Effector memory CD8-positive, alpha-beta T cell (primary cell): ENCODE results near the gene NAMPT.

ENCODE experiments used
- ATAC-seq: fragments of 150-1000 bp; cut with Tn5 transposase; replicated peaks from 2 replicates; pipeline ENCODE4 v1.10.0; 2021; ENCODE audit warnings: mild to moderate bottlenecking, moderate library complexity
- DNase-seq, 3 experiments: peaks; one replicate each; pipeline ENCODE4 v3.0.0; 2021
- H3K27ac Mint-ChIP-seq, 2 donors: one replicate each; pipeline ENCODE4 v1.8.0; 2022; ENCODE audit warnings: mild to moderate bottlenecking in 2 of 2, mixed read lengths in 2 of 2, moderate library complexity in 2 of 2
- H3K27me3 Mint-ChIP-seq, 2 donors: one replicate each; pipeline ENCODE4 v1.8.0; 2022; ENCODE audit warnings: mixed read lengths in 2 of 2
- H3K36me3 Mint-ChIP-seq: one replicate; pipeline ENCODE4 v1.8.0; 2022; ENCODE audit warnings: mild to moderate bottlenecking, moderate library complexity, mixed read lengths; ENCODE audit not compliant: insufficient read depth
- H3K4me1 Mint-ChIP-seq, 2 donors: one replicate each; pipeline ENCODE4 v1.8.0; 2022; ENCODE audit warnings: low read depth in 2 of 2, mixed read lengths in 2 of 2
- H3K4me3 Mint-ChIP-seq, 2 donors: one replicate each; pipeline ENCODE4 v1.8.0; 2022; ENCODE audit warnings: mild to moderate bottlenecking in 2 of 2, mixed read lengths in 2 of 2, moderate library complexity in 2 of 2
- H3K9me3 Mint-ChIP-seq, 2 donors: one replicate each; pipeline ENCODE4 v1.8.0; 2022; ENCODE audit warnings: mixed read lengths in 2 of 2

NAMPT gene

DNA sequence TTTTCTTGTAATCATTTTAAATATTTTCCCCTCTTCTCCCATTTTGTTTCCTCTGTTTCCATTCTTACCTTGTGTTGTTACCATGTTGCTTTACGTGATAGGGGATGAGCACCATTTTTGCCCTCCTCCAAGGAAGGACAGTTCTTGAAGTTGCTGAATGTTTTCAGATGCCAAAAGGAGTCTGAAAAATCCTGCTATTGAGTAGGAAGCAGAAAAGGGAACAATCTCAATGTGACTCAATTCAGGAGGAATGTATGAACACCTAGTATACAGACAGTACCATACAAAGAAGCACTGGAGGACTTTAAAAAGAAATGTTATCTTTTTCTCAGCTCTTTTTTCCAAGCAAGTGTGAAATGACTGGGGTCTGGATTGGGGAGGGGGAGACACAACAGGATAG is 5.1 kb upstream of the NAMPT start:
- Mint-ChIP-seq H3K4me1 (peaks cover 10% of the 10 kb centered on the region in 2 donors), H3K9me3 (no peaks in the 10 kb centered on the region), H3K27me3 (peaks cover 0 to 10% of the 10 kb centered on the region in 2 donors), H3K27ac (no peak overlapping the region), H3K4me3 (no peak overlapping the region), H3K36me3 (peaks cover 8% of the 10 kb centered on the region)
- DNase-seq: no peak
- no peak for ATAC-seq

GRCh38 chr7:106288263-106288662 is 3.5 kb upstream of the NAMPT start:
- DNase-seq: no peak
- H3K4me3 Mint-ChIP-seq: no peak overlapping the region
- peaks cover 21% of the 10 kb centered on the region for H3K36me3 Mint-ChIP-seq
- H3K27me3 Mint-ChIP-seq: peaks cover 0 to 10% of the 10 kb centered on the region in 2 donors
- H3K9me3 Mint-ChIP-seq: no peaks in the 10 kb centered on the region
- H3K27ac Mint-ChIP-seq: no peak overlapping the region
- no peak for ATAC-seq
- H3K4me1 Mint-ChIP-seq: peaks cover 16 to 17% of the 10 kb centered on the region in 2 donors

- H3K9me3 Mint-ChIP-seq: no peaks in the 10 kb centered on the region
- H3K36me3 Mint-ChIP-seq: peaks cover 21% of the 10 kb centered on the region
- H3K4me1 Mint-ChIP-seq: peaks cover 16 to 17% of the 10 kb centered on the region in 2 donors
- H3K27ac Mint-ChIP-seq: no peak overlapping the region
- ATAC-seq: no peak
- peaks cover 0 to 10% of the 10 kb centered on the region in 2 donors for H3K27me3 Mint-ChIP-seq
- no peak overlapping the region for H3K4me3 Mint-ChIP-seq
- no peak for DNase-seq
Observed at GRCh38 chr7:106287786-106288185, 3.0 kb upstream of the NAMPT start.

DNA sequence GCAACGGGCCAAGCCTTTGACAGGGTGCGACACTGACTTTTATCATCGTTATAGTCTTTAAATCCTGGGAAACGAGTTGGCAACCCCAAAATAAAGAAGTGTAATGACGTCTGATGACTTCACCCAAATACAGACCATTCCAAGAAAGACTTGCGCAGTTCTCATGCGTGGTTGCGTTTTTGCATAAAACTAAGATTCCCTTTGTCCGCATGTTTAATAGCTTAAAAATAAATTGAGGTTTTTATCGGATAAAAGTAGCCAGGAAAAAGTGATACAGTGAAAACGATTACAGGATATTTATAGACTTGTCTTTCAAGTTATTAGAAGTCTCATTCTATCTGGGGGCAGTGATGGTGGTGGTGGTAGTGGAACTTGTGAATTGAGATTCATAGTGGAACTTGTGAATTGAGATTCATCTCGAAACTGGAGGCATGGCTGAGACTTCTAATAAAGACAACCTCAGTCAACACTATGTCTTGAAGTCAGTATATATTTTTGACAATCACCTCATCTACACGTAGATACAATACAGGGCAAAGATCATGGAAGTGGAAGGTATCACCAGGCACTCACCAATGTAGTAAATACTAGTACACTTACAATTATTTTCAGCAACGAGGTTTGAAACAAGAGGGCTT is 1.2 kb upstream of the NAMPT start:
- DNase-seq (no peak), ATAC-seq (no peak)
- Mint-ChIP-seq H3K27ac (peak overlapping the region; percentile 97), H3K9me3 (no peaks in the 10 kb centered on the region), H3K4me1 (peaks cover 17 to 18% of the 10 kb centered on the region in 2 donors), H3K4me3 (peak overlapping the region; percentile 87 to 95), H3K27me3 (no peaks in the 10 kb centered on the region), H3K36me3 (peaks cover 36% of the 10 kb centered on the region)

- no peaks in the 10 kb centered on the region for H3K27me3 Mint-ChIP-seq
- ATAC-seq (peak; percentile 84), DNase-seq (peak; percentile 94 to 97 (median 96))
- peak overlapping the region; percentile 87 to 95 for H3K4me3 Mint-ChIP-seq
- peak overlapping the region; percentile 97 for H3K27ac Mint-ChIP-seq
- peaks cover 17 to 18% of the 10 kb centered on the region in 2 donors for H3K4me1 Mint-ChIP-seq
- H3K36me3 Mint-ChIP-seq: peaks cover 42% of the 10 kb centered on the region
- H3K9me3 Mint-ChIP-seq: no peaks in the 10 kb centered on the region
Observed at GRCh38 chr7:106285051-106285854, 470 bp upstream of the NAMPT start.

GRCh38 chr7:106283831-106284713 is 711 bp downstream of the NAMPT start:
- peak overlapping the region; percentile 97 for H3K27ac Mint-ChIP-seq
- no peaks in the 10 kb centered on the region for H3K9me3 Mint-ChIP-seq
- H3K4me3 Mint-ChIP-seq: peak overlapping the region; percentile 87 to 95
- H3K27me3 Mint-ChIP-seq: no peaks in the 10 kb centered on the region
- ATAC-seq (peak; percentile 18), DNase-seq (peak; percentile 27 to 35 (median 33))
- H3K4me1 Mint-ChIP-seq: peaks cover 24% of the 10 kb centered on the region in 2 donors
- peaks cover 42% of the 10 kb centered on the region for H3K36me3 Mint-ChIP-seq

DNA sequence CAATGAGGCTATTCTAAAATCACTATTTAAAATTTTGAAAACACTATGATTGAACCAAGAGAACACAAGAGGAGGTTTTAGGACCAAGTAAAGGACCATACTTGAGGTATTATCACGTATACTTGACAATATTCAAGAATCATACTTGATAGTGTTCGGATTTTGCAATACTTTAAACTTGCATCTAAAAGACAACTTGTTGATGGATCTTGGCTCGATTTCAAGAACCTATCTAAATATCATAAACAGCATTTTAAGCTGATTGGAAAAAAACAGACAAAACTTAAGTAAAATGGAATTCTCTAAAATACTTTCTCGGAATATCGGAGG is 1.3 kb downstream of the NAMPT start:
- Mint-ChIP-seq H3K4me3 (peak overlapping the region; percentile 87 to 95), H3K27me3 (no peaks in the 10 kb centered on the region), H3K4me1 (peaks cover 24% of the 10 kb centered on the region in 2 donors)

DNA sequence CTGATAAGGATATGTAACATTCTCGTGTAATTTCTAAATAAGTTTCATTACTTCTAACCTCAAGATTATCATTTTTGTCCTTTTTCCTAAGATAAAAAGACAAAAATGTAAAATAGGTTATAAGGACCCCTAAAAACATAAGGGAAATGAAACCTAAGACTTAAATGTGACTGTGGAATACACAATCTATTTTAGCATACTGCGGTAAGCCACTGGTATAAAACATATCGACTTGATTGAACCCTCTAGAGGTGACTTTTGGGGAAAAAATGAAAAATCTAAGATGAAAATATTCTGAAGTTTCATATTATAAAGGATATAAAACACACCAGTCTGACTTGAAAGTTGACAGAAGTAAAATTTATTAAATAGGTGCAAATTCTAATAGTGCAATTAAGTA is 1.9 kb downstream of the NAMPT start:
- H3K9me3 Mint-ChIP-seq: no peaks in the 10 kb centered on the region
- H3K36me3 Mint-ChIP-seq: peaks cover 42% of the 10 kb centered on the region
- H3K4me1 Mint-ChIP-seq: peaks cover 24% of the 10 kb centered on the region in 2 donors
- ATAC-seq (no peak), DNase-seq (no peak)
- no peak overlapping the region for H3K27ac Mint-ChIP-seq
- no peaks in the 10 kb centered on the region for H3K27me3 Mint-ChIP-seq
- no peak overlapping the region for H3K4me3 Mint-ChIP-seq

More for the DNA sequence above, 1.3 kb downstream of the NAMPT start:
- Mint-ChIP-seq H3K9me3 (no peaks in the 10 kb centered on the region), H3K36me3 (peaks cover 42% of the 10 kb centered on the region), H3K27ac (peak overlapping the region; percentile 65 to 83)
- ATAC-seq (no peak), DNase-seq (no peak)

GRCh38 chr7:106282390-106282789 is 2.4 kb downstream of the NAMPT start:
- Mint-ChIP-seq H3K9me3 (no peaks in the 10 kb centered on the region), H3K27ac (peak overlapping the region in 1 of 2 donors; percentile 17), H3K36me3 (peaks cover 45% of the 10 kb centered on the region), H3K4me3 (peak overlapping the region in 1 of 2 donors; percentile 22), H3K4me1 (peaks cover 24% of the 10 kb centered on the region in 2 donors), H3K27me3 (no peaks in the 10 kb centered on the region)
- DNase-seq: no peak
- no peak for ATAC-seq

- Mint-ChIP-seq H3K9me3 (no peaks in the 10 kb centered on the region), H3K4me3 (peak overlapping the region in 1 of 2 donors; percentile 22), H3K36me3 (peaks cover 50% of the 10 kb centered on the region), H3K27me3 (no peaks in the 10 kb centered on the region), H3K4me1 (peaks cover 24% of the 10 kb centered on the region in 2 donors), H3K27ac (peak overlapping the region in 1 of 2 donors; percentile 17)
- no peak for DNase-seq
- no peak for ATAC-seq
Observed at GRCh38 chr7:106281585-106282318, 3.0 kb downstream of the NAMPT start.

- H3K4me1 Mint-ChIP-seq: peaks cover 22 to 23% of the 10 kb centered on the region in 2 donors
- no peak overlapping the region for H3K27ac Mint-ChIP-seq
- no peak overlapping the region for H3K4me3 Mint-ChIP-seq
- H3K27me3 Mint-ChIP-seq: no peaks in the 10 kb centered on the region
- peaks cover 56% of the 10 kb centered on the region for H3K36me3 Mint-ChIP-seq
- ATAC-seq (no peak), DNase-seq (no peak)
- H3K9me3 Mint-ChIP-seq: no peaks in the 10 kb centered on the region
Observed at GRCh38 chr7:106281127-106281526, 3.7 kb downstream of the NAMPT start.

DNA sequence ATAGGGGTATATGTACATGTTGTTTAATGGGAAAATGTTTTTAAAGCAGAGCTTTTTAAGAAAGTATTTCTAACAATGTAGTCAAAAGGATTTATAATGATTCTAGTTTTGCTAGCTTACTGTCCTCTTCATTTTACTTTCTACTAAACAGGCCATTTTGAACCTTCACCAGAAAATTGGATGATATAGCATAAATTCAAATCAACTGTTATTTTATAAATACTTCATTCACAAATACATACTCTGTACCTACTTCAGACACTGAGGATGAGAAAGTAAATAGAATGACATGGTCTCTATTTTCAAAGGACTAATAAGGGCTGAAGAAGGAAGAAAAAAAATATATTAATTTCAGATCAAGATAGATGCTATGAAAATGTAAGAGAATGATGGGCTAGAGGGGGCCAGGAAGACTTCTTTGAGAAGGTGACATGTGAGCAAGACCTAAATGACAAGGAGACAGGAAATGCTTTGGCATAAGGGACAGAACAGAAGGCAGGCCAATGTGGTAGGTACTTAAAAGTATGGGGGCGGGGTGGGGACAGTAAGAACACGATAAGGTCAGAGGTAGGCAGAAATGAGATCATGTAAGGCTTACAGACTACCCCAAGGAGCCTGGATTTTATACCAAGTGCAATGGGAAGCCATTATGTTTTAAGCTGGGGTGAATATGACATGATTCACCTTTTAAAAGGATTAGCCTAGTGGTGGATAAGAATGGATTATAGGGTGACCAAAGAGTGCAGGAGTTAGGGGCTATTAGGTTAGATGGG is 5.2 kb downstream of the NAMPT start:
- H3K27me3 Mint-ChIP-seq: no peaks in the 10 kb centered on the region
- DNase-seq (no peak), ATAC-seq (no peak)
- no peak overlapping the region for H3K4me3 Mint-ChIP-seq
- H3K36me3 Mint-ChIP-seq: peaks cover 63% of the 10 kb centered on the region
- H3K27ac Mint-ChIP-seq: no peak overlapping the region
- H3K4me1 Mint-ChIP-seq: peaks cover 13 to 14% of the 10 kb centered on the region in 2 donors
- no peaks in the 10 kb centered on the region for H3K9me3 Mint-ChIP-seq
